H9 (cell line): ENCODE measurements around the gene RBBP9. TPM values are rescaled to one million over a fixed set of nuclear protein-coding genes. Genes with fewer than 3 reads are reported as not detected.

Source experiments
- DNase-seq: peaks from one replicate; pipeline ENCODE4 v3.0.0-alpha.2; 2017
- H2AFZ ChIP-seq: one replicate; pipeline ENCODE4 v1.6.1; 2013; ENCODE audit warnings: mild to moderate bottlenecking, low read length, control low read depth, moderate library complexity
- H2AK5ac ChIP-seq: 2 replicates; pipeline ENCODE4 v1.6.1; 2013; ENCODE audit warnings: low read length, control low read depth, mixed read lengths; ENCODE audit not compliant: insufficient read length
- H2BK120ac ChIP-seq: one replicate; pipeline ENCODE4 v1.6.1; 2013; ENCODE audit warnings: low read depth, mild to moderate bottlenecking, low read length, control low read depth, inconsistent platforms; ENCODE audit not compliant: poor library complexity, severe bottlenecking
- H2BK12ac ChIP-seq: 2 replicates; pipeline ENCODE4 v1.6.1; 2013; ENCODE audit warnings: low read length, control low read depth, mixed read lengths, low read depth; ENCODE audit not compliant: insufficient read length
- H2BK15ac ChIP-seq: 2 replicates; pipeline ENCODE4 v1.6.1; 2013; ENCODE audit warnings: low read depth, low read length, control low read depth
- H2BK20ac ChIP-seq: one replicate; pipeline ENCODE4 v1.6.1; 2013; ENCODE audit warnings: low read depth, mild to moderate bottlenecking, low read length, control low read depth, inconsistent platforms; ENCODE audit not compliant: poor library complexity, severe bottlenecking
- H2BK5ac ChIP-seq: 2 replicates; pipeline ENCODE4 v1.6.1; 2013; ENCODE audit warnings: low read length, control low read depth, mixed read lengths; ENCODE audit not compliant: insufficient read length
- H3K14ac ChIP-seq: 2 replicates; pipeline ENCODE4 v1.6.1; 2013; ENCODE audit warnings: low read length, control low read depth; ENCODE audit not compliant: insufficient read depth
- H3K18ac ChIP-seq: 2 replicates; pipeline ENCODE4 v1.6.1; 2013; ENCODE audit warnings: low read depth, mild to moderate bottlenecking, mixed read lengths, low read length, control low read depth; ENCODE audit not compliant: insufficient read length
- H3K23ac ChIP-seq: 2 replicates; pipeline ENCODE4 v1.6.1; 2013; ENCODE audit warnings: low read length, control low read depth, mixed read lengths, low read depth; ENCODE audit not compliant: insufficient read length
- H3K23me2 ChIP-seq: 2 replicates; pipeline ENCODE4 v1.6.1; 2013; ENCODE audit warnings: low read depth, mild to moderate bottlenecking, mixed read lengths, low read length, control low read depth; ENCODE audit not compliant: insufficient read length, poor library complexity, severe bottlenecking
- H3K27ac ChIP-seq: 2 replicates; pipeline ENCODE4 v1.5.1; 2013; ENCODE audit warnings: low read length, control low read depth, mixed read lengths, low read depth; ENCODE audit not compliant: insufficient read length
- H3K27me3 ChIP-seq: 2 replicates; pipeline ENCODE4 v1.6.1; 2013; ENCODE audit warnings: low read length, control low read depth, inconsistent platforms; ENCODE audit not compliant: insufficient read depth
- H3K4ac ChIP-seq: 2 replicates; pipeline ENCODE4 v1.6.1; 2013; ENCODE audit warnings: low read depth, mild to moderate bottlenecking, control low read depth, inconsistent platforms, low read length, moderate library complexity
- H3K4me1 ChIP-seq: 2 replicates; pipeline ENCODE4 v1.6.1; 2013; ENCODE audit warnings: low read length, control low read depth, inconsistent platforms; ENCODE audit not compliant: insufficient read depth
- H3K4me2 ChIP-seq: 2 replicates; pipeline ENCODE4 v1.6.1; 2013; ENCODE audit warnings: low read length, control low read depth, mixed read lengths; ENCODE audit not compliant: insufficient read length, insufficient read depth
- H3K56ac ChIP-seq: 2 replicates; pipeline ENCODE4 v1.6.1; 2013; ENCODE audit warnings: low read depth, mild to moderate bottlenecking, mixed read lengths, low read length, control low read depth; ENCODE audit not compliant: insufficient read length
- H3K79me1 ChIP-seq: 2 replicates; pipeline ENCODE4 v1.6.1; 2013; ENCODE audit warnings: low read depth, mild to moderate bottlenecking, moderate library complexity, low read length, control low read depth, inconsistent platforms; ENCODE audit not compliant: insufficient read depth, poor library complexity, severe bottlenecking
- H3K79me2 ChIP-seq: 2 replicates; pipeline ENCODE4 v1.6.1; 2013; ENCODE audit warnings: low read length, control low read depth, inconsistent platforms; ENCODE audit not compliant: insufficient read depth
- H3K9ac ChIP-seq: 2 replicates; pipeline ENCODE4 v1.6.1; 2013; ENCODE audit warnings: low read length, control low read depth, mixed read lengths; ENCODE audit not compliant: insufficient read length; ENCODE audit errors: extremely low read depth
- H3K9me3 ChIP-seq: one replicate; pipeline ENCODE4 v1.6.1; 2013; ENCODE audit warnings: low read depth, low read length, inconsistent platforms; ENCODE audit not compliant: control insufficient read depth
- H3T11ph ChIP-seq: one replicate; pipeline ENCODE4 v1.6.1; 2013; ENCODE audit warnings: mild to moderate bottlenecking, low read length, control low read depth, inconsistent platforms
- H4K20me1 ChIP-seq: one replicate; pipeline ENCODE4 v1.6.1; 2013; ENCODE audit not compliant: control insufficient read depth, insufficient read length, insufficient read depth
- H4K5ac ChIP-seq: 2 replicates; pipeline ENCODE4 v1.6.1; 2013; ENCODE audit warnings: low read depth, mild to moderate bottlenecking, mixed read lengths, low read length, control low read depth; ENCODE audit not compliant: insufficient read length
- H4K8ac ChIP-seq: replicated peaks from 2 replicates; pipeline ENCODE4 v1.6.1; 2013; ENCODE audit warnings: low read length, control low read depth, mixed read lengths, low read depth; ENCODE audit not compliant: insufficient read length
- H4K91ac ChIP-seq: 2 replicates; pipeline ENCODE4 v1.6.1; 2013; ENCODE audit warnings: low read depth, mild to moderate bottlenecking, moderate library complexity, mixed read lengths, low read length, control low read depth; ENCODE audit not compliant: insufficient read length
- H3K27ac Mint-ChIP-seq, 3 experiments: 2 replicates in 2 of 3; 3 replicates in 1 of 3; pipeline ENCODE4 v1.8.0; 2020 to 2021; ENCODE audit warnings: mixed read lengths in 3 of 3, mild to moderate bottlenecking in 1 of 3, moderate library complexity in 1 of 3
- H3K27me3 Mint-ChIP-seq: 2 replicates; pipeline ENCODE4 v1.8.0; 2021; ENCODE audit warnings: low read depth, mild to moderate bottlenecking, moderate library complexity, mixed read lengths
- H3K36me3 Mint-ChIP-seq, 3 experiments: 2 replicates in 2 of 3; 3 replicates in 1 of 3; pipeline ENCODE4 v1.8.0; 2020 to 2021; ENCODE audit warnings: low read depth in 3 of 3, mixed read lengths in 3 of 3; ENCODE audit not compliant: insufficient read depth in 1 of 3
- H3K4me1 Mint-ChIP-seq, 2 experiments: 2 replicates each; pipeline ENCODE4 v1.8.0; 2020; ENCODE audit warnings: mixed read lengths in 2 of 2
- H3K4me3 Mint-ChIP-seq, 2 experiments: 2 replicates in 1 of 2; 3 replicates in 1 of 2; pipeline ENCODE4 v1.8.0; 2020 to 2021; ENCODE audit warnings: mild to moderate bottlenecking in 2 of 2, mixed read lengths in 2 of 2, moderate library complexity in 1 of 2
- H3K9me3 Mint-ChIP-seq, 2 experiments: 2 replicates in 1 of 2; 3 replicates in 1 of 2; pipeline ENCODE4 v1.8.0; 2020; ENCODE audit warnings: mild to moderate bottlenecking in 2 of 2, mixed read lengths in 2 of 2, moderate library complexity in 1 of 2
- CTCF ChIP-seq: fragments of 200-600 bp; sonication (generic); conservative IDR thresholded peaks from 3 replicates; pipeline ENCODE4 v1.8.0; 2021; ENCODE audit warnings: antibody characterized with exemption, mild to moderate bottlenecking
- WGBS: extraction: QIAGEN DNeasy Blood & Tissue Kit; methylation state at CpG from one replicate; pipeline ENCODE4 v1.1.7; 2013; ENCODE audit warnings: missing lambda C conversion rate, low lambda C conversion rate, mixed read lengths; ENCODE audit not compliant: insufficient read length; ENCODE audit errors: extremely low coverage; 5-methylcytosine and 5-hydroxymethylcytosine counted together
- long read RNA-seq: library from polyadenylated mRNA; unstranded; transcript quantifications from one replicate; pipeline ENCODE4 v2.0.0, GENCODE V29; 2020
- total RNA-seq: library from RNA; stranded (reverse); gene quantifications from 2 replicates; pipeline ENCODE4 v1.2.1, GENCODE V29; 2021

RBBP9 gene
- 12.0 TPM in 2 replicates for total RNA-seq
- long read RNA-seq, partial matches to known transcripts: 1 of 10 reads
- long read RNA-seq, other reads (novel, unspliced or antisense): 4 of 10 reads

DNA sequence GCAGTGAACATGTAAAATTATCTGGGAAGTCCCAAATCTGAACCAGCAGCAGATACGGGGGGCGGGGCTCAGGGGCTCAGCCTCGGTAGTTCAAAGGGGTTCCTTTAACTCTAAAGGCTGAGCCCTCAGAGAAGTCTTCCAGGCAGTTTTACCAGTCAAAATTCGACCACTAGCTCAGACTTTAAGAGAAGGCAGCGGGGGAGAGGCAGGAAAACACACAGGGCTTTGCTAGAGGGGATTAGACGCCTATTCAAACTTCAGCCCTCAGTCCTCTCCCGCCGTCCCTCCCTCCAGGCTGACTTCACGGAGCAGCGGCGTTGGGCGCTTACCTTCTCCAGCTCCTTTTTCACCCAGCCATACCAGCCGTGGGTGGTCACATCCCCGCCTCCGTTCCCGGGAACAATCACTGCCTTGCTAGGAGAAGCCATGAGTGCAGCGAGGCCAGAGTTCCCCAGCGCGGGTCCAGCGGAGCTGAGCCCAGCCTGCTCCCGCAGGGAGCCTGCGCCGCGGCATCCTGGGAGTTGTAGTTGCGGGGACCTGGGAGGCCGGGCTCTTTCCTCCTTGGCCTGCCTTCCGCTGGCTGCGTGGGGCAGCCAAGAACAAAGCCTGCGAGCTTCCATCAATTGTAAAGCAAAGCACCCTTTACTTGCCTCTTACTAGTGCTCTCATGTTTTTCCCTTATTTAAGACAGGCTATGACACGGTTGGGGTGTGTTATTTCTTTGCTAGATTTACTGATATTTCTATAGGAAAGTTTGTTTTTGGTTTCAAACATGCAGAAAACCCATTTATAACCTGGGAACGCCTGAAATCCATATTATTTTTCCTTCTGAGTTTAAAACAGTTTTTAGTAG lies at the start of gene RBBP9:
TSS of gene RBBP9 (minus strand) at position 486 of the 853 bp plus-strand sequence. CDS start at position 428, 58 bp downstream.
- no peak within 1 kb of the TSS for H3K27ac ChIP-seq
- no peak within 1 kb of the TSS for H4K8ac ChIP-seq
- no peak within 1 kb of the TSS for H4K91ac ChIP-seq
- no peaks in the 10 kb centered on the region for H3K9me3 ChIP-seq
- no peak within 1 kb of the TSS for H3K18ac ChIP-seq
- WGBS: no CpG with 5 or more reads among the region's 31 CpGs
- H4K5ac ChIP-seq: no peak within 1 kb of the TSS
- H3K79me2 ChIP-seq: no peaks in the 10 kb centered on the region
- no peaks in the 10 kb centered on the region for H3K79me1 ChIP-seq
- no peaks in the 10 kb centered on the region for H3K27me3 Mint-ChIP-seq
- peak within 1 kb of the TSS; percentile 96 to 98 (median 97); a peak in 6 of 7 replicates for H3K27ac Mint-ChIP-seq
- no peak within 1 kb of the TSS for H3T11ph ChIP-seq
- no peak within 1 kb of the TSS for H2BK12ac ChIP-seq
- H2BK5ac ChIP-seq: no peak within 1 kb of the TSS
- H3K9me3 Mint-ChIP-seq: no peaks in the 10 kb centered on the region
- H2AFZ ChIP-seq: peak within 1 kb of the TSS; percentile 36
- no peaks in the 10 kb centered on the region for H3K27me3 ChIP-seq
- no peak within 1 kb of the TSS for H3K23ac ChIP-seq
- peaks cover 7% of the 10 kb centered on the region for H3K23me2 ChIP-seq
- no peak within 1 kb of the TSS for H3K56ac ChIP-seq
- no peak within 1 kb of the TSS for H2BK15ac ChIP-seq
- peak within 1 kb of the TSS; percentile 52 for H3K4me2 ChIP-seq
- no peaks in the 10 kb centered on the region for H3K4me1 ChIP-seq
- H2BK20ac ChIP-seq: no peak within 1 kb of the TSS
- H2BK120ac ChIP-seq: no peak within 1 kb of the TSS
- peaks cover 5 to 9% (median 7%) of the 10 kb centered on the region in 3 experiments; a peak in 5 of 7 replicates for H3K36me3 Mint-ChIP-seq
- H3K14ac ChIP-seq: peak within 1 kb of the TSS; percentile 74
- H3K4me3 Mint-ChIP-seq: peak within 1 kb of the TSS; percentile 94 to 98
- no peak within 1 kb of the TSS for H2AK5ac ChIP-seq
- peak within 1 kb of the TSS; percentile 86 for H3K9ac ChIP-seq
- no peak within 1 kb of the TSS for H3K4ac ChIP-seq
- no peak for TF ChIP-seq CTCF
- DNase-seq: peak; percentile 90
- H4K20me1 ChIP-seq: no peaks in the 10 kb centered on the region
- peaks cover 11 to 12% of the 10 kb centered on the region in 2 experiments for H3K4me1 Mint-ChIP-seq
